Measurements from ENCODE around the gene CLPSL2. TPM values are rescaled to one million over a fixed set of nuclear protein-coding genes. Genes with fewer than 3 reads are reported as not detected.
A peak's percentile ranks its signal among the peaks of the same experiment; 100 is the strongest.

The CLPSL2 gene
- total RNA-seq, 1 experiment from 2014 or later, result 1.7 TPM

DNA sequence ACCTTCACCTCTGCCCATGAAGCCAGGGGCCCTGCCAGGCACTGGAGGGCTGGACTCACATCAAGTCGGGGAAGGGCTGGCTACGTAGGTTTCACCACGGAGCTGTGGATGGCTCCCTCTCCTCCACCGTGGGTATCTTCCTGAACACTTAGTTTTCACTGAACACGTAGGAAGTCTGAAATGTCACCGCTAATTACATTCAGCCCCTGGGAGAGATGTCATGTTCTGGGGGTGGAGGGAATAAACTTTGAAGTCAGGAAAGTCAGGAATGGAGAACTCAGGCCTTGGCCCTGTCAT, 35.2 kb downstream of the CLPSL2 start:
- POLR2A ChIA-PET, result no interaction called here
- no peaks in the 10 kb centered on the region for H3K27me3 ChIP-seq (ENCODE audit: insufficient read depth, low read length)
- peaks cover 14 to 24% of the 10 kb centered on the region in 2 experiments for H3K4me1 ChIP-seq (ENCODE audit: control insufficient read depth in 1 of 2, insufficient read depth in 2 of 2, low read length in 2 of 2)
- H3K27ac ChIP-seq (ENCODE audit: low read depth, low read length), result peak overlapping the region; percentile 65
- H3K36me3 ChIP-seq (ENCODE audit: control insufficient read depth in 1 of 2, insufficient read depth in 2 of 2, low read length in 2 of 2), result no peaks in the 10 kb centered on the region
- no peaks in the 10 kb centered on the region for H3K9me3 ChIP-seq (ENCODE audit: control insufficient read depth in 1 of 2, insufficient read depth in 1 of 2, low read depth in 1 of 2, low read length in 2 of 2)
- intact Hi-C loops (cut with micrococcal nuclease), result no loop called here
- H3K9me2 ChIP-seq (ENCODE audit: insufficient read depth), result no peaks in the 10 kb centered on the region
- no peaks in the 10 kb centered on the region for H3K79me2 ChIP-seq (ENCODE audit: insufficient read depth, low read length)
- TF ChIP-seq EZH2phosphoT487 (IDR thresholded peaks at IDR 0.05; ENCODE audit: borderline replicate concordance) (no peak), FOSL1 (IDR thresholded peaks at IDR 0.05; ENCODE audit: low read depth) (no peak), ZNF274 (IDR thresholded peaks at IDR 0.05; ENCODE audit: low read depth, low read length) (no peak), SRF (IDR thresholded peaks at IDR 0.05; ENCODE audit: low read depth) (no peak), CBX3 (IDR thresholded peaks at IDR 0.05; ENCODE audit: low read depth) (no peak), ZBTB33 (IDR thresholded peaks at IDR 0.05; ENCODE audit: extremely low read depth, insufficient replicate concordance, low read length) (no peak), YY1 (IDR thresholded peaks at IDR 0.05; ENCODE audit: extremely low read depth, insufficient replicate concordance, low read depth, low read length) (no peak), SIN3A (IDR thresholded peaks at IDR 0.05; ENCODE audit: low read depth) (no peak), SP1 (IDR thresholded peaks at IDR 0.05; ENCODE audit: low read depth) (no peak), ZFX (IDR thresholded peaks at IDR 0.05) (no peak), POLR2AphosphoS5 (IDR thresholded peaks at IDR 0.05; ENCODE audit: low read depth, low read length) (no peak; the same call in 1 of the 2 replicates), RAD21 (IDR thresholded peaks at IDR 0.05; ENCODE audit: low read depth) (no peak)
- TF ChIP-seq, protein P1, sequence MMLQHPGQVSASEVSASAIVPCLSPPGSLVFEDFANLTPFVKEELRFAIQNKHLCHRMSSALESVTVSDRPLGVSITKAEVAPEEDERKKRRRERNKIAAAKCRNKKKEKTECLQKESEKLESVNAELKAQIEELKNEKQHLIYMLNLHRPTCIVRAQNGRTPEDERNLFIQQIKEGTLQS (IDR thresholded peaks at IDR 0.05), result no peak
- TF ChIP-seq, protein P2, sequence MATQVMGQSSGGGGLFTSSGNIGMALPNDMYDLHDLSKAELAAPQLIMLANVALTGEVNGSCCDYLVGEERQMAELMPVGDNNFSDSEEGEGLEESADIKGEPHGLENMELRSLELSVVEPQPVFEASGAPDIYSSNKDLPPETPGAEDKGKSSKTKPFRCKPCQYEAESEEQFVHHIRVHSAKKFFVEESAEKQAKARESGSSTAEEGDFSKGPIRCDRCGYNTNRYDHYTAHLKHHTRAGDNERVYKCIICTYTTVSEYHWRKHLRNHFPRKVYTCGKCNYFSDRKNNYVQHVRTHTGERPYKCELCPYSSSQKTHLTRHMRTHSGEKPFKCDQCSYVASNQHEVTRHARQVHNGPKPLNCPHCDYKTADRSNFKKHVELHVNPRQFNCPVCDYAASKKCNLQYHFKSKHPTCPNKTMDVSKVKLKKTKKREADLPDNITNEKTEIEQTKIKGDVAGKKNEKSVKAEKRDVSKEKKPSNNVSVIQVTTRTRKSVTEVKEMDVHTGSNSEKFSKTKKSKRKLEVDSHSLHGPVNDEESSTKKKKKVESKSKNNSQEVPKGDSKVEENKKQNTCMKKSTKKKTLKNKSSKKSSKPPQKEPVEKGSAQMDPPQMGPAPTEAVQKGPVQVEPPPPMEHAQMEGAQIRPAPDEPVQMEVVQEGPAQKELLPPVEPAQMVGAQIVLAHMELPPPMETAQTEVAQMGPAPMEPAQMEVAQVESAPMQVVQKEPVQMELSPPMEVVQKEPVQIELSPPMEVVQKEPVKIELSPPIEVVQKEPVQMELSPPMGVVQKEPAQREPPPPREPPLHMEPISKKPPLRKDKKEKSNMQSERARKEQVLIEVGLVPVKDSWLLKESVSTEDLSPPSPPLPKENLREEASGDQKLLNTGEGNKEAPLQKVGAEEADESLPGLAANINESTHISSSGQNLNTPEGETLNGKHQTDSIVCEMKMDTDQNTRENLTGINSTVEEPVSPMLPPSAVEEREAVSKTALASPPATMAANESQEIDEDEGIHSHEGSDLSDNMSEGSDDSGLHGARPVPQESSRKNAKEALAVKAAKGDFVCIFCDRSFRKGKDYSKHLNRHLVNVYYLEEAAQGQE (IDR thresholded peaks at IDR 0.05; ENCODE audit: low read depth), result no peak
- TF ChIP-seq, protein P3, sequence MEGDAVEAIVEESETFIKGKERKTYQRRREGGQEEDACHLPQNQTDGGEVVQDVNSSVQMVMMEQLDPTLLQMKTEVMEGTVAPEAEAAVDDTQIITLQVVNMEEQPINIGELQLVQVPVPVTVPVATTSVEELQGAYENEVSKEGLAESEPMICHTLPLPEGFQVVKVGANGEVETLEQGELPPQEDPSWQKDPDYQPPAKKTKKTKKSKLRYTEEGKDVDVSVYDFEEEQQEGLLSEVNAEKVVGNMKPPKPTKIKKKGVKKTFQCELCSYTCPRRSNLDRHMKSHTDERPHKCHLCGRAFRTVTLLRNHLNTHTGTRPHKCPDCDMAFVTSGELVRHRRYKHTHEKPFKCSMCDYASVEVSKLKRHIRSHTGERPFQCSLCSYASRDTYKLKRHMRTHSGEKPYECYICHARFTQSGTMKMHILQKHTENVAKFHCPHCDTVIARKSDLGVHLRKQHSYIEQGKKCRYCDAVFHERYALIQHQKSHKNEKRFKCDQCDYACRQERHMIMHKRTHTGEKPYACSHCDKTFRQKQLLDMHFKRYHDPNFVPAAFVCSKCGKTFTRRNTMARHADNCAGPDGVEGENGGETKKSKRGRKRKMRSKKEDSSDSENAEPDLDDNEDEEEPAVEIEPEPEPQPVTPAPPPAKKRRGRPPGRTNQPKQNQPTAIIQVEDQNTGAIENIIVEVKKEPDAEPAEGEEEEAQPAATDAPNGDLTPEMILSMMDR (IDR thresholded peaks at IDR 0.05 in 2 of 3, conservative IDR thresholded peaks at IDR 0.05 in 1 of 3; ENCODE audit: borderline replicate concordance in 1 of 3, insufficient read depth in 1 of 3, low read depth in 2 of 3, low read length in 2 of 3), result no peak
- no peaks in the 10 kb centered on the region for H4K20me1 ChIP-seq (ENCODE audit: insufficient read depth)
- peak overlapping the region; percentile 61 for H3K9ac ChIP-seq (ENCODE audit: low read length)
- DNase-seq (ENCODE audit: low read depth, low spot score) (no peak), ATAC-seq (no peak)
- peak overlapping the region; percentile 39 to 60 for H3K4me3 ChIP-seq (replicated peaks in 1 of 2; ENCODE audit: low read depth in 1 of 2, low read length in 2 of 2)
- no TSS peak for BruUV-seq (replicated peaks)
- CTCF ChIA-PET, result no interaction called here
- RAD21 ChIA-PET (ENCODE audit: low non-redundant PET in 1 of 2, low total read pairs in 2 of 2, uncharacterized antibody in 2 of 2, unreplicated experiment in 2 of 2), result no interaction called here
- H3K4me2 ChIP-seq (ENCODE audit: low read length), result peak overlapping the region; percentile 91
- peak overlapping the region; percentile 86 for H2AFZ ChIP-seq (ENCODE audit: low read depth, low read length, poor library complexity, severe bottlenecking)
